ENCODE results near the gene PKN2.

Gene PKN2

DNA sequence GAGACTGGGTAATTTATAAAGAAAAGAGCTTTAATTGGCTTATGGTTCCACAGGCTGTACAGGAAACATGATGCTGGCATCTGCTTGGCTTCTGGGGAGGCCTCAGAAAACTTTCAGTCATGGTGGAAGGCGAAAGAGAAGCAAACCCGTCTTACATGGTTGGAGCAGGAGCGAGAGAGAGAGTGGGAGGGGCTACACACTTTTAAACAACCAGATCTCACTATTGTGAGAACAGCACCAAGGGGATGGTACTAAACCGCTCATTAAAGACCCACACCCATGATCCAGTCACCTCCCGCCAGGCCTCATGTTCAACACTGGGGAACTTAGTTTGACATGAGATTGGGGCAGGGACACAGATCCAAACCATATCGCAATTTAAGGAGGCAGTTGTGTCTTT is 69.4 kb downstream of the PKN2 start:
- no peak overlapping the region for H3K4me3 ChIP-seq (ENCODE audit: low read depth, low read length)
- H3K36me3 ChIP-seq (ENCODE audit: control insufficient read depth in 2 of 2, insufficient read depth in 1 of 2, low read length in 2 of 2) = peaks cover 4 to 11% of the 10 kb centered on the region in 2 experiments
- H3K9me3 ChIP-seq (ENCODE audit: control insufficient read depth, insufficient read depth, low read depth, low read length) = no peaks in the 10 kb centered on the region
- H3K4me1 ChIP-seq (ENCODE audit: control insufficient read depth, insufficient read depth, low read length) = no peaks in the 10 kb centered on the region
- no peak overlapping the region for H3K27ac ChIP-seq (ENCODE audit: extremely low read depth, low read depth, low read length)
- TF ChIP-seq, protein P1, sequence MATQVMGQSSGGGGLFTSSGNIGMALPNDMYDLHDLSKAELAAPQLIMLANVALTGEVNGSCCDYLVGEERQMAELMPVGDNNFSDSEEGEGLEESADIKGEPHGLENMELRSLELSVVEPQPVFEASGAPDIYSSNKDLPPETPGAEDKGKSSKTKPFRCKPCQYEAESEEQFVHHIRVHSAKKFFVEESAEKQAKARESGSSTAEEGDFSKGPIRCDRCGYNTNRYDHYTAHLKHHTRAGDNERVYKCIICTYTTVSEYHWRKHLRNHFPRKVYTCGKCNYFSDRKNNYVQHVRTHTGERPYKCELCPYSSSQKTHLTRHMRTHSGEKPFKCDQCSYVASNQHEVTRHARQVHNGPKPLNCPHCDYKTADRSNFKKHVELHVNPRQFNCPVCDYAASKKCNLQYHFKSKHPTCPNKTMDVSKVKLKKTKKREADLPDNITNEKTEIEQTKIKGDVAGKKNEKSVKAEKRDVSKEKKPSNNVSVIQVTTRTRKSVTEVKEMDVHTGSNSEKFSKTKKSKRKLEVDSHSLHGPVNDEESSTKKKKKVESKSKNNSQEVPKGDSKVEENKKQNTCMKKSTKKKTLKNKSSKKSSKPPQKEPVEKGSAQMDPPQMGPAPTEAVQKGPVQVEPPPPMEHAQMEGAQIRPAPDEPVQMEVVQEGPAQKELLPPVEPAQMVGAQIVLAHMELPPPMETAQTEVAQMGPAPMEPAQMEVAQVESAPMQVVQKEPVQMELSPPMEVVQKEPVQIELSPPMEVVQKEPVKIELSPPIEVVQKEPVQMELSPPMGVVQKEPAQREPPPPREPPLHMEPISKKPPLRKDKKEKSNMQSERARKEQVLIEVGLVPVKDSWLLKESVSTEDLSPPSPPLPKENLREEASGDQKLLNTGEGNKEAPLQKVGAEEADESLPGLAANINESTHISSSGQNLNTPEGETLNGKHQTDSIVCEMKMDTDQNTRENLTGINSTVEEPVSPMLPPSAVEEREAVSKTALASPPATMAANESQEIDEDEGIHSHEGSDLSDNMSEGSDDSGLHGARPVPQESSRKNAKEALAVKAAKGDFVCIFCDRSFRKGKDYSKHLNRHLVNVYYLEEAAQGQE (tag by site-specific recombination; IDR thresholded peaks at IDR 0.05) = no peak
- TF ChIP-seq, protein P2, sequence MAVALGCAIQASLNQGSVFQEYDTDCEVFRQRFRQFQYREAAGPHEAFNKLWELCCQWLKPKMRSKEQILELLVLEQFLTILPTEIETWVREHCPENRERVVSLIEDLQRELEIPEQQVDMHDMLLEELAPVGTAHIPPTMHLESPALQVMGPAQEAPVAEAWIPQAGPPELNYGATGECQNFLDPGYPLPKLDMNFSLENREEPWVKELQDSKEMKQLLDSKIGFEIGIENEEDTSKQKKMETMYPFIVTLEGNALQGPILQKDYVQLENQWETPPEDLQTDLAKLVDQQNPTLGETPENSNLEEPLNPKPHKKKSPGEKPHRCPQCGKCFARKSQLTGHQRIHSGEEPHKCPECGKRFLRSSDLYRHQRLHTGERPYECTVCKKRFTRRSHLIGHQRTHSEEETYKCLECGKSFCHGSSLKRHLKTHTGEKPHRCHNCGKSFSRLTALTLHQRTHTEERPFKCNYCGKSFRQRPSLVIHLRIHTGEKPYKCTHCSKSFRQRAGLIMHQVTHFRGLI (tag by site-specific recombination; IDR thresholded peaks at IDR 0.05) = no peak
- TF ChIP-seq ZNF266 (tag by site-specific recombination; IDR thresholded peaks at IDR 0.05; ENCODE audit: low read depth) = no peak
- TF ChIP-seq, protein P3, sequence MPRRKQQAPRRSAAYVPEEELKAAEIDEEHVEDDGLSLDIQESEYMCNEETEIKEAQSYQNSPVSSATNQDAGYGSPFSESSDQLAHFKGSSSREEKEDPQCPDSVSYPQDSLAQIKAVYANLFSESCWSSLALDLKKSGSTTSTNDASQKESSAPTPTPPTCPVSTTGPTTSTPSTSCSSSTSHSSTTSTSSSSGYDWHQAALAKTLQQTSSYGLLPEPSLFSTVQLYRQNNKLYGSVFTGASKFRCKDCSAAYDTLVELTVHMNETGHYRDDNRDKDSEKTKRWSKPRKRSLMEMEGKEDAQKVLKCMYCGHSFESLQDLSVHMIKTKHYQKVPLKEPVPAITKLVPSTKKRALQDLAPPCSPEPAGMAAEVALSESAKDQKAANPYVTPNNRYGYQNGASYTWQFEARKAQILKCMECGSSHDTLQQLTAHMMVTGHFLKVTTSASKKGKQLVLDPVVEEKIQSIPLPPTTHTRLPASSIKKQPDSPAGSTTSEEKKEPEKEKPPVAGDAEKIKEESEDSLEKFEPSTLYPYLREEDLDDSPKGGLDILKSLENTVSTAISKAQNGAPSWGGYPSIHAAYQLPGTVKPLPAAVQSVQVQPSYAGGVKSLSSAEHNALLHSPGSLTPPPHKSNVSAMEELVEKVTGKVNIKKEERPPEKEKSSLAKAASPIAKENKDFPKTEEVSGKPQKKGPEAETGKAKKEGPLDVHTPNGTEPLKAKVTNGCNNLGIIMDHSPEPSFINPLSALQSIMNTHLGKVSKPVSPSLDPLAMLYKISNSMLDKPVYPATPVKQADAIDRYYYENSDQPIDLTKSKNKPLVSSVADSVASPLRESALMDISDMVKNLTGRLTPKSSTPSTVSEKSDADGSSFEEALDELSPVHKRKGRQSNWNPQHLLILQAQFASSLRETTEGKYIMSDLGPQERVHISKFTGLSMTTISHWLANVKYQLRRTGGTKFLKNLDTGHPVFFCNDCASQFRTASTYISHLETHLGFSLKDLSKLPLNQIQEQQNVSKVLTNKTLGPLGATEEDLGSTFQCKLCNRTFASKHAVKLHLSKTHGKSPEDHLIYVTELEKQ (tag by site-specific recombination; IDR thresholded peaks at IDR 0.05; ENCODE audit: borderline replicate concordance) = no peak
- no peak for TF ChIP-seq ZNF837 (tag by site-specific recombination; IDR thresholded peaks at IDR 0.05)
- no peak for TF ChIP-seq ZNF202 (tag by site-specific recombination; IDR thresholded peaks at IDR 0.05; ENCODE audit: borderline replicate concordance)
- TF ChIP-seq ZNF768 (tag by site-specific recombination; IDR thresholded peaks at IDR 0.05) = no peak
- no peak for TF ChIP-seq ZNF214 (tag by site-specific recombination; IDR thresholded peaks at IDR 0.05; ENCODE audit: borderline replicate concordance)
- TF ChIP-seq GLI4 (tag by site-specific recombination; IDR thresholded peaks at IDR 0.05) = no peak
- no peak for TF ChIP-seq ZNF629 (tag by site-specific recombination; IDR thresholded peaks at IDR 0.05)
- TF ChIP-seq, protein P4, sequence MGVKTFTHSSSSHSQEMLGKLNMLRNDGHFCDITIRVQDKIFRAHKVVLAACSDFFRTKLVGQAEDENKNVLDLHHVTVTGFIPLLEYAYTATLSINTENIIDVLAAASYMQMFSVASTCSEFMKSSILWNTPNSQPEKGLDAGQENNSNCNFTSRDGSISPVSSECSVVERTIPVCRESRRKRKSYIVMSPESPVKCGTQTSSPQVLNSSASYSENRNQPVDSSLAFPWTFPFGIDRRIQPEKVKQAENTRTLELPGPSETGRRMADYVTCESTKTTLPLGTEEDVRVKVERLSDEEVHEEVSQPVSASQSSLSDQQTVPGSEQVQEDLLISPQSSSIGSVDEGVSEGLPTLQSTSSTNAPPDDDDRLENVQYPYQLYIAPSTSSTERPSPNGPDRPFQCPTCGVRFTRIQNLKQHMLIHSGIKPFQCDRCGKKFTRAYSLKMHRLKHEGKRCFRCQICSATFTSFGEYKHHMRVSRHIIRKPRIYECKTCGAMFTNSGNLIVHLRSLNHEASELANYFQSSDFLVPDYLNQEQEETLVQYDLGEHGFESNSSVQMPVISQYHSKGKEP (tag by site-specific recombination; IDR thresholded peaks at IDR 0.05) = no peak
- no peak for TF ChIP-seq ZNF549 (tag by site-specific recombination; IDR thresholded peaks at IDR 0.05)
- TF ChIP-seq, protein P5, sequence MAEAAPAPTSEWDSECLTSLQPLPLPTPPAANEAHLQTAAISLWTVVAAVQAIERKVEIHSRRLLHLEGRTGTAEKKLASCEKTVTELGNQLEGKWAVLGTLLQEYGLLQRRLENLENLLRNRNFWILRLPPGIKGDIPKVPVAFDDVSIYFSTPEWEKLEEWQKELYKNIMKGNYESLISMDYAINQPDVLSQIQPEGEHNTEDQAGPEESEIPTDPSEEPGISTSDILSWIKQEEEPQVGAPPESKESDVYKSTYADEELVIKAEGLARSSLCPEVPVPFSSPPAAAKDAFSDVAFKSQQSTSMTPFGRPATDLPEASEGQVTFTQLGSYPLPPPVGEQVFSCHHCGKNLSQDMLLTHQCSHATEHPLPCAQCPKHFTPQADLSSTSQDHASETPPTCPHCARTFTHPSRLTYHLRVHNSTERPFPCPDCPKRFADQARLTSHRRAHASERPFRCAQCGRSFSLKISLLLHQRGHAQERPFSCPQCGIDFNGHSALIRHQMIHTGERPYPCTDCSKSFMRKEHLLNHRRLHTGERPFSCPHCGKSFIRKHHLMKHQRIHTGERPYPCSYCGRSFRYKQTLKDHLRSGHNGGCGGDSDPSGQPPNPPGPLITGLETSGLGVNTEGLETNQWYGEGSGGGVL (tag by site-specific recombination; IDR thresholded peaks at IDR 0.05) = no peak
- TF ChIP-seq ZNF664 (tag by site-specific recombination; IDR thresholded peaks at IDR 0.05) = no peak
- no peak for TF ChIP-seq ZNF791 (tag by site-specific recombination; IDR thresholded peaks at IDR 0.05)
- TF ChIP-seq ZNF2 (tag by site-specific recombination; IDR thresholded peaks at IDR 0.05) = no peak
- CTCF ChIA-PET = interaction anchor here (1.0 kb wide), 1 partner anchor 17 kb away, joined by 4 read pairs; no protein-coding TSS in a partner anchor
- POLR2A ChIA-PET = no interaction called here

Data from HEK293 (cell line).